PC-3 (cell line): ENCODE results near the gene THSD7A. TPM values are rescaled to one million over a fixed set of nuclear protein-coding genes. Genes with fewer than 3 reads are reported as not detected.

ENCODE experiments used
- ATAC-seq: fragments of 200-7000 bp; cut with Tn5 transposase; 2 replicates; pipeline ENCODE4 v1.9.1; 2020; ENCODE audit warnings: mild to moderate bottlenecking, moderate library complexity
- BruUV-seq: library from RNA; stranded (reverse); fragments of 400-500 nt; replicated peaks from 2 replicates; lab custom pipeline; 2021; lab: Mats Ljungman, UMichigan
- CTCF ChIA-PET: fragments of 300-600 bp; sonication (Branson Sonifier 250); formaldehyde crosslinking; loops from one replicate; lab custom pipeline; 2022; ENCODE audit warnings: antibody characterized with exemption; lab: Charles Lee
- POLR2A ChIA-PET: fragments of 300-600 bp; sonication (Branson Sonifier 250); formaldehyde crosslinking; loops from one replicate; lab custom pipeline; 2022; ENCODE audit warnings: antibody characterized with exemption; ENCODE audit not compliant: unreplicated experiment; lab: Charles Lee
- DNase-seq: peaks from one replicate; pipeline ENCODE4 v3.0.0-alpha.2; 2015
- H2AFZ ChIP-seq: fragments of 300-600 bp; sonication (generic); 2 replicates; pipeline ENCODE4 v1.6.0; 2016; ENCODE audit warnings: antibody characterized with exemption, low read length
- H3F3A ChIP-seq: fragments of 300-600 bp; sonication (generic); one replicate; pipeline ENCODE4 v1.6.0; 2017; ENCODE audit warnings: antibody characterized with exemption, low read length, control low read depth, mild to moderate bottlenecking; ENCODE audit not compliant: unreplicated experiment
- H3K27ac ChIP-seq: fragments of 300-600 bp; sonication (generic); 2 replicates; pipeline ENCODE4 v1.5.1; 2016; ENCODE audit warnings: mild to moderate bottlenecking, low read length
- H3K27me3 ChIP-seq: fragments of 300-600 bp; sonication (generic); 2 replicates; pipeline ENCODE4 v1.6.1; 2016; ENCODE audit warnings: low read length, mixed read lengths
- H3K36me3 ChIP-seq: fragments of 300-600 bp; sonication (generic); 2 replicates; pipeline ENCODE4 v1.6.1; 2016; ENCODE audit warnings: low read depth, mixed run types, low read length, mixed read lengths
- H3K4me1 ChIP-seq: fragments of 300-600 bp; sonication (generic); 2 replicates; pipeline ENCODE4 v1.5.1; 2016; ENCODE audit warnings: low read length; ENCODE audit not compliant: insufficient read depth
- H3K4me2 ChIP-seq: fragments of 300-600 bp; sonication (generic); 2 replicates; pipeline ENCODE4 v1.6.0; 2016; ENCODE audit warnings: low read length
- H3K4me3 ChIP-seq: fragments of 300-600 bp; sonication (generic); 2 replicates; pipeline ENCODE4 v1.5.1; 2016; ENCODE audit warnings: mild to moderate bottlenecking, low read length, mixed read lengths
- H3K79me2 ChIP-seq: fragments of 300-600 bp; sonication (generic); 2 replicates; pipeline ENCODE4 v1.6.1; 2017; ENCODE audit warnings: low read length, mixed read lengths
- H3K9ac ChIP-seq: fragments of 300-600 bp; sonication (generic); 2 replicates; pipeline ENCODE4 v1.6.0; 2016; ENCODE audit warnings: mild to moderate bottlenecking, low read length
- H3K9me2 ChIP-seq: fragments of 300-600 bp; sonication (generic); replicated peaks from 2 replicates; pipeline ENCODE4 v1.6.1; 2016; ENCODE audit warnings: mixed run types, low read length, mixed read lengths
- H3K9me3 ChIP-seq: fragments of 300-600 bp; sonication (generic); 2 replicates; pipeline ENCODE4 v1.6.1; 2016; ENCODE audit warnings: low read length, mixed read lengths
- H4K20me1 ChIP-seq: fragments of 300-600 bp; sonication (generic); 2 replicates; pipeline ENCODE4 v1.6.1; 2016; ENCODE audit warnings: low read length, mixed read lengths
- EZH2 ChIP-seq: fragments of 300-600 bp; sonication (generic); IDR thresholded peaks from one replicate; pipeline ENCODE4 v1.6.1; 2017; ENCODE audit warnings: antibody characterized with exemption, mild to moderate bottlenecking, low read length; ENCODE audit not compliant: unreplicated experiment
- EZH2phosphoT487 ChIP-seq: fragments of 300-600 bp; sonication (generic); IDR thresholded peaks from 2 replicates; pipeline ENCODE4 v1.6.1; 2018; ENCODE audit warnings: mild to moderate bottlenecking, antibody characterized with exemption, low read length, borderline replicate concordance
- intact Hi-C: fragments of 100-400 bp; cut with micrococcal nuclease; formaldehyde crosslinking; loops from 2 replicates; pipeline ENCODE4 v1.9.0; 2023
- total RNA-seq: library from RNA; depleted of rRNA; stranded (reverse); fragments of >200 nt; gene quantifications from 2 replicates; pipeline ENCODE4 v1.2.3, GENCODE V29; 2014
- TF ChIP-seq, protein P1 (sequence below): fragments of 300-600 bp; sonication (generic); conservative IDR thresholded peaks from 2 replicates; pipeline ENCODE4 v1.5.1; 2017; ENCODE audit warnings: antibody characterized with exemption, low read depth, mild to moderate bottlenecking, low read length

Gene THSD7A
- total RNA-seq, 1 experiment from 2014 or later, result 0.04 TPM

DNA sequence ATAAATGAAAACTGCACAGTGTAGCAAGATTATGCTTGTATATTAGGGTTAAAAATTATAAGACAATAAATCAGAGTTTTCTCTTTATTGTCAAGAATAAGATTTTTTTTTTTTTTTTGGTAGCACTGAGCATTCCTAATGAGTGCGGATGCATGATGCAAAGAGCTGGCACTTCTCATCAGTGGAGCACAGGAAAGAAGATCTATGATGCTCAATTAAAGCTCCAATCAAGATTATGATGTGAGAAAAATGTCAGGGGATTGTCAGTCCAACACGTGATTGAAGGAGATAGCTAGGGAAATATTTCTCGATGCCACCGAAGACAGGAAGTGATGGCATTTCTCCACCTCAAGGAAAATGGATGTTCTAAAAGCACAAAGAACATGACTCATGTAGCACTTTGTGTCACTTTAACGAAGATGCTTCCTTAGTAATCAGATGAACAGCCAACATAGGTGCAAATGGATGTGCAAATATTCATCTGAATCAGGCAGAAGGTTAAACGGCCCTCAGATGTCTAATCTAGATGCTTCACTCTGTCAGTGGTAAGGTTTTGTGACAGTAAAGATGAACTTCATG, 240.9 kb downstream of the THSD7A start:
- TF ChIP-seq EZH2phosphoT487, result no peak
- TF ChIP-seq EZH2, result no peak
- TF ChIP-seq, protein P1, sequence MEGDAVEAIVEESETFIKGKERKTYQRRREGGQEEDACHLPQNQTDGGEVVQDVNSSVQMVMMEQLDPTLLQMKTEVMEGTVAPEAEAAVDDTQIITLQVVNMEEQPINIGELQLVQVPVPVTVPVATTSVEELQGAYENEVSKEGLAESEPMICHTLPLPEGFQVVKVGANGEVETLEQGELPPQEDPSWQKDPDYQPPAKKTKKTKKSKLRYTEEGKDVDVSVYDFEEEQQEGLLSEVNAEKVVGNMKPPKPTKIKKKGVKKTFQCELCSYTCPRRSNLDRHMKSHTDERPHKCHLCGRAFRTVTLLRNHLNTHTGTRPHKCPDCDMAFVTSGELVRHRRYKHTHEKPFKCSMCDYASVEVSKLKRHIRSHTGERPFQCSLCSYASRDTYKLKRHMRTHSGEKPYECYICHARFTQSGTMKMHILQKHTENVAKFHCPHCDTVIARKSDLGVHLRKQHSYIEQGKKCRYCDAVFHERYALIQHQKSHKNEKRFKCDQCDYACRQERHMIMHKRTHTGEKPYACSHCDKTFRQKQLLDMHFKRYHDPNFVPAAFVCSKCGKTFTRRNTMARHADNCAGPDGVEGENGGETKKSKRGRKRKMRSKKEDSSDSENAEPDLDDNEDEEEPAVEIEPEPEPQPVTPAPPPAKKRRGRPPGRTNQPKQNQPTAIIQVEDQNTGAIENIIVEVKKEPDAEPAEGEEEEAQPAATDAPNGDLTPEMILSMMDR, result no peak
- H3K4me1 ChIP-seq, result peaks cover 9% of the 10 kb centered on the region
- H3K9me3 ChIP-seq, result no peaks in the 10 kb centered on the region
- intact Hi-C loops, result loop anchor here (5.0 kb wide), 1 partner anchor 156 kb away; no protein-coding TSS in a partner anchor
- H2AFZ ChIP-seq, result no peak overlapping the region
- ATAC-seq (no peak), DNase-seq (no peak)
- H3K4me3 ChIP-seq, result no peak overlapping the region
- no peak overlapping the region for H3K9ac ChIP-seq
- no peak overlapping the region for H3K4me2 ChIP-seq
- no peaks in the 10 kb centered on the region for H3F3A ChIP-seq
- no peaks in the 10 kb centered on the region for H3K36me3 ChIP-seq
- H3K27ac ChIP-seq, result no peak overlapping the region
- H4K20me1 ChIP-seq, result no peaks in the 10 kb centered on the region
- no peaks in the 10 kb centered on the region for H3K79me2 ChIP-seq
- POLR2A ChIA-PET, result no interaction called here
- H3K27me3 ChIP-seq, result no peaks in the 10 kb centered on the region
- BruUV-seq, result no TSS peak
- CTCF ChIA-PET, result no interaction called here
- H3K9me2 ChIP-seq, result no peaks in the 10 kb centered on the region

DNA sequence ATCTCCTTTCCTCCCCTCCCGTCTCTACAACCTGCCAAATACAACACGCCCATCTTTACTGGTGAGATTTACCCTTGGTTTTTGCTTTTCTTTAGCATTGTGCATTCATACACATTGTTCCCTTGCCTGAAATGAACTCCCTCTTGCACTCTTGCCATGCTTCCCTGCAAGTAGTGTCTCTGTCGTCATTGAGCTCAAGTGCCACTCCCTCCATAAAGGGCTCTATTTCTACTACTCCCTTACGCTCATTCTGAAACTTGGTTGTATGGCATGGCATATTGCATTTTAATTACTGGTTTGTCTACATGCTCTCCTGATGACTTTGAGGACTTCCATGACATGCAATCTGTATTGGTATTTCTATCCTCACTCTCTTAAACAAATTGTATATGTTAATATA, 242.7 kb downstream of the THSD7A start:
- CTCF ChIA-PET, result no interaction called here
- no peaks in the 10 kb centered on the region for H3K79me2 ChIP-seq
- no peaks in the 10 kb centered on the region for H3K9me3 ChIP-seq
- H3K36me3 ChIP-seq, result no peaks in the 10 kb centered on the region
- H3F3A ChIP-seq, result no peaks in the 10 kb centered on the region
- TF ChIP-seq EZH2 (no peak), EZH2phosphoT487 (no peak)
- TF ChIP-seq, protein P1, result no peak
- H2AFZ ChIP-seq, result no peak overlapping the region
- ATAC-seq (no peak), DNase-seq (no peak)
- BruUV-seq, result no TSS peak
- H3K27ac ChIP-seq, result no peak overlapping the region
- no peak overlapping the region for H3K4me2 ChIP-seq
- no peak overlapping the region for H3K4me3 ChIP-seq
- no peaks in the 10 kb centered on the region for H3K9me2 ChIP-seq
- intact Hi-C loops, result no loop called here
- POLR2A ChIA-PET, result no interaction called here
- peaks cover 9% of the 10 kb centered on the region for H3K4me1 ChIP-seq
- H3K9ac ChIP-seq, result no peak overlapping the region
- H4K20me1 ChIP-seq, result no peaks in the 10 kb centered on the region
- H3K27me3 ChIP-seq, result no peaks in the 10 kb centered on the region

DNA sequence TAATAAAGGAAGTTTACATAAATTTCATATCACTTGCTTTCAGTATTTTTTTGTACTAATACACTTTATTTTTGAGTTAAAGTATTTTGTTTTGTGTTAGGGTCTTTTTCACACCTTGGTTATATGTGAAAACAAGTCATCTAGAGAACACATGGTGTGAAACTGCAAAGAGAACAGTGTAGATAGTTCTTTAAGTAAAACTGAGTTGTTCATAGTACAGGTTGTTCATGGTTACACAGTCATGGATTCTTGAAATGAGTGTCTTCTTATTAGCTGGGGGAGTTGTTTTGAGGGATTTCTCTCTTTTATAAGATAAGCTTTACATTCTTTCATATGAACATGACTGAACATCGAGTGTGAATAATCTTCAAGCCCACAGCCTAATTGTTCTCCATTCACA, 244.2 kb downstream of the THSD7A start:
- no peaks in the 10 kb centered on the region for H3K27me3 ChIP-seq
- no peaks in the 10 kb centered on the region for H3K9me2 ChIP-seq
- no peak for TF ChIP-seq EZH2
- TF ChIP-seq EZH2phosphoT487, result no peak
- TF ChIP-seq, protein P1, result no peak
- ChIA-PET CTCF (no interaction called here), POLR2A (no interaction called here)
- H3K36me3 ChIP-seq, result no peaks in the 10 kb centered on the region
- H3K4me1 ChIP-seq, result 0 out of 2 replicates have a peak, but pooled peaks cover 3% of the 10 kb centered on the region
- DNase-seq, result no peak
- no peak for ATAC-seq
- H3K4me2 ChIP-seq, result no peak overlapping the region
- H2AFZ ChIP-seq, result no peak overlapping the region
- intact Hi-C loops, result no loop called here
- no peak overlapping the region for H3K4me3 ChIP-seq
- no peaks in the 10 kb centered on the region for H4K20me1 ChIP-seq
- no peak overlapping the region for H3K9ac ChIP-seq
- no peaks in the 10 kb centered on the region for H3K79me2 ChIP-seq
- H3F3A ChIP-seq, result no peaks in the 10 kb centered on the region
- no peak overlapping the region for H3K27ac ChIP-seq
- no TSS peak for BruUV-seq
- no peaks in the 10 kb centered on the region for H3K9me3 ChIP-seq
